ENCODE data around the gene MIOS.

The MIOS gene

DNA sequence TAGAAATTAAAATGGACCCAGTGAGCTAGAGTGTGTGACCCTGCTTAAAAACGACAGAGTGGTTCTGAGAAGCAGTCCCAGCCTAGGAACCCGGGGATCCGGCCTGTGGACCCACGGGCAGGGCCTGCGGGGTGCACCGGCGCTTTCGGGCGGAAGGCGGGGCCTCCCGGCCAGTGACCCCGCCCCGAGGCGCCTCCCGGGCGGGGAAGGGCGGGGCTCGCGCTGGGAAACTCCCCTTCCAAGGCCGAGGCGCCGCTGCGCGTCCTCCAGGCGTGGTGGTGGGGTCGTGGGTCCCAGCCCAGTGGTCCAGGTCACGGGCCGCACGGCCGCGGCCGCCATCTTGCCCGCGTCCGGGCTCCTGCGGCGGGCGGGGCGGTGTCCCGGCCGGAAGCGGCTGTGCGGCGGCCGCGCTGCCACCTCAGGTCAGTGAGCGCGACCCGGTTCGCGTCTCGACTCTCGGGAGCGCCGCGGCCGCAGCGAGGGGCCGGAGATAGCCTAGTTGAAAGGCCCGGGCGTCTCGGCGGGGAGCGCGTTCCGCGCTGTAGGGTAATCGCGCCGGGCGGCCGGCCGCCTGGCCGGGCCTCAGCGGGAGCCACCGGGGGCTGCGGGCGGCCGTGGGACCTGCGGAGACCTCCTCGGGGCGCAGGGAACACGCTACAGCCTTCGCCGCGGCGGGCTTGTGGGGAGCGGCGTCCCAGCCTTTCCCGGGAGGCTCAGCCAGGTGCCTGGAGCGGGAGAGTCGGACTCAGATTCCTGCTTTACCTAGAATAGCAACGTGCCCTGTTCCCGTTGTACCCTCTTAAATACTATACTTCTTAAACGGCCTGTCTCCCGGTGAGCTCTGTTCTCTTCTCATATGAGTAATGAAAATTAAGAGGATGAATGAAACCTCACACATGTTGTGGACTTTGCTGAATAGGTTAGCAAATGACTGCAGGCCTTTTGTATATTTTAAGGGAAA lies at the start of gene MIOS:
Gene MIOS, plus strand, starts transcription at position 234 of the 961 bp plus-strand sequence. CDS start 5,592 bp downstream, outside the sequence.
- Mint-ChIP-seq H3K27me3 (ENCODE audit: low read depth) (no peaks in the 10 kb centered on the region), H3K27ac (peak within 1 kb of the TSS; percentile 66 to 82 (median 76)), H3K9me3 (peaks cover 8% of the 10 kb centered on the region), H3K4me1 (peaks cover 25% of the 10 kb centered on the region), H3K36me3 (ENCODE audit: low read depth) (peaks cover 30% of the 10 kb centered on the region), H3K4me3 (peak within 1 kb of the TSS; percentile 80 to 88 (median 87))
- TF ChIP-seq, protein P1, sequence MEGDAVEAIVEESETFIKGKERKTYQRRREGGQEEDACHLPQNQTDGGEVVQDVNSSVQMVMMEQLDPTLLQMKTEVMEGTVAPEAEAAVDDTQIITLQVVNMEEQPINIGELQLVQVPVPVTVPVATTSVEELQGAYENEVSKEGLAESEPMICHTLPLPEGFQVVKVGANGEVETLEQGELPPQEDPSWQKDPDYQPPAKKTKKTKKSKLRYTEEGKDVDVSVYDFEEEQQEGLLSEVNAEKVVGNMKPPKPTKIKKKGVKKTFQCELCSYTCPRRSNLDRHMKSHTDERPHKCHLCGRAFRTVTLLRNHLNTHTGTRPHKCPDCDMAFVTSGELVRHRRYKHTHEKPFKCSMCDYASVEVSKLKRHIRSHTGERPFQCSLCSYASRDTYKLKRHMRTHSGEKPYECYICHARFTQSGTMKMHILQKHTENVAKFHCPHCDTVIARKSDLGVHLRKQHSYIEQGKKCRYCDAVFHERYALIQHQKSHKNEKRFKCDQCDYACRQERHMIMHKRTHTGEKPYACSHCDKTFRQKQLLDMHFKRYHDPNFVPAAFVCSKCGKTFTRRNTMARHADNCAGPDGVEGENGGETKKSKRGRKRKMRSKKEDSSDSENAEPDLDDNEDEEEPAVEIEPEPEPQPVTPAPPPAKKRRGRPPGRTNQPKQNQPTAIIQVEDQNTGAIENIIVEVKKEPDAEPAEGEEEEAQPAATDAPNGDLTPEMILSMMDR (IDR thresholded peaks at IDR 0.05; ENCODE audit: unreplicated experiment in 3 of 3) = no peak

DNA sequence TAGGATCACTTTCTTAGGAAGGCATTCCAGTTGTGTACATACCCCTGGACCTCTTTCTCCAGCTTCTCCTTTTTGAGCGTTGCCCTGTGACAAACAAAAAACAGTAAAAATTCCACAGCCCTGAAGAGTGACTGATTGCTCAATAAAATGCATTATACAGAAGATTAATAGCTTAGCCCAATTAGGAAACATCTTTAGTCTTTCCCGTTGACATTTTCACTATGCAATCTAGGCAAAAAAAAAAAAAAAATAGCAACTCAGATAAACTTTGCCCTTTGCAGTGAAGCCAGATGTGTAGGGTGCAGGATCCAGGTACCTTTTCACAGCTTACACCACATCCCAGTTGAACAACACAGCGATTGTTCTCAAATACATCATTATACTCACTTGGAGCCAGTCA lies 48.9 kb upstream of the MIOS start:
- H3K36me3 Mint-ChIP-seq (ENCODE audit: low read depth) = no peaks in the 10 kb centered on the region
- H3K27ac Mint-ChIP-seq = peak overlapping the region; percentile 21 to 64 (median 48)
- peaks cover 25% of the 10 kb centered on the region for H3K4me1 Mint-ChIP-seq

DNA sequence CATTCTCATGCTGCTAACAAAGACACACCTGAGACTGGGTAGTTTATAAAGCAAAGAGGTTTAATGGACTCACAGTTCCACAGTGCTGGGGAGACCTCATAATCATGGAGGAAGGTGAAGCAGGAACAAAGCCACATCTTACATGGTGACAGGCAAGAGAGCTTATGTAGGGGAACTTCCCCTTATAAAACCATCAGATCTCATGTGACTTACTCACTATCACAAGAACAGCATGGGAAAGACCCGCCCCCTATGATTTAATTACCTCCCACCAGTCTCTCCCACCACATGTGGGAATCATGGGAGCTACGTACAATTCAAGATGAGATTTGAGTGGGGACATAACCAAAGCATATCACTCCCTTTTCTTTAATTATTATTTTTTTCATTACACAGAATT lies 47.6 kb upstream of the MIOS start:
- Mint-ChIP-seq H3K27me3 (ENCODE audit: low read depth) (no peaks in the 10 kb centered on the region), H3K27ac (no peak overlapping the region), H3K4me1 (peaks cover 17% of the 10 kb centered on the region), H3K36me3 (ENCODE audit: low read depth) (no peaks in the 10 kb centered on the region), H3K4me3 (no peak overlapping the region), H3K9me3 (no peaks in the 10 kb centered on the region)
- TF ChIP-seq, protein P1 (IDR thresholded peaks at IDR 0.05; ENCODE audit: unreplicated experiment in 3 of 3) = no peak

More for the DNA sequence above, 48.9 kb upstream of the MIOS start:
- H3K27me3 Mint-ChIP-seq (ENCODE audit: low read depth) = no peaks in the 10 kb centered on the region
- TF ChIP-seq, protein P1 (IDR thresholded peaks at IDR 0.05; ENCODE audit: unreplicated experiment in 3 of 3) = no peak
- no peaks in the 10 kb centered on the region for H3K9me3 Mint-ChIP-seq
- H3K4me3 Mint-ChIP-seq = no peak overlapping the region

DNA sequence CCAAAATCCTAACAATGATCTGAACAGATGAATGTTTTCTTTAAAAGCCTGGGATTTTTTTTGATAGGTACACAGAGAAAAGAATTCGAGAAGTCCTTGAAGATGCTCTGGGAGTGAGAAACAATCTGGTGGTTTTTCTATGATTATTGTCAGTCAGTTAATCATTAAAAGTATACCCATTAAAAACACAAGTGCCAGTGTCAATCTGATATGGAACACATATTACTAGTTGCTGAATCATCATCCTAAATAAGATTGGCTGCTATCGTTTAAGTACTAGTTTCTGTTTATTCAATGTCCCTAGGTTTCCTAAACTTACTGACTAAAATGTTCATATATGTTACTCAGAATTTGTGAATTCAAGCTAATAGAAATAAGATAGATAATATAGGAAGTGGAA lies 47.2 kb upstream of the MIOS start:
- Mint-ChIP-seq H3K36me3 (ENCODE audit: low read depth) (no peaks in the 10 kb centered on the region), H3K27ac (no peak overlapping the region), H3K4me1 (peaks cover 12% of the 10 kb centered on the region), H3K9me3 (no peaks in the 10 kb centered on the region), H3K4me3 (no peak overlapping the region), H3K27me3 (ENCODE audit: low read depth) (no peaks in the 10 kb centered on the region)
- TF ChIP-seq, protein P1 (IDR thresholded peaks at IDR 0.05; ENCODE audit: unreplicated experiment in 3 of 3) = no peak

DNA sequence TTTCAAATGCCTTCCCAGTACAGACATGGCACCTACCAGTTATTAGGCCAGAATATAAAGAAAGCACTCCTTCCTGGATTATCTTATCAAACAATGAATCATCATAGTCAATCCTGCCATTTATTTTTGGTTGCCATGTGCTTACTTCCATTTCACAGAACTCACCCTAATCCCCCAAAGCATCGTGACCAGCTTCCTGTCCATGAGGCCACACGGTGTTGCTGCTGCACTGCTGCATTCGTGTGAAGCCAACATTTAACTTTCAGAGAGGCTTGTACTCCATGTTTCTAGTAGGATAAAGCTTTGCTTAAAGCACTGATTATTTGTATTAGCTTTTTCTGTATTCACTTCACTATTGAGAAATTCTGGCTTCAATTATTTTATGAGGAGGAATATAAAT lies 45.4 kb upstream of the MIOS start:
- TF ChIP-seq, protein P1 (IDR thresholded peaks at IDR 0.05; ENCODE audit: unreplicated experiment in 3 of 3) = no peak
- H3K9me3 Mint-ChIP-seq = no peaks in the 10 kb centered on the region
- H3K27ac Mint-ChIP-seq = no peak overlapping the region
- H3K4me3 Mint-ChIP-seq = no peak overlapping the region
- H3K27me3 Mint-ChIP-seq (ENCODE audit: low read depth) = no peaks in the 10 kb centered on the region
- peaks cover 8% of the 10 kb centered on the region for H3K4me1 Mint-ChIP-seq
- no peaks in the 10 kb centered on the region for H3K36me3 Mint-ChIP-seq (ENCODE audit: low read depth)

Measured in nephron (organoid).